Measurements from ENCODE around the gene TMEM123.

The TMEM123 gene

DNA sequence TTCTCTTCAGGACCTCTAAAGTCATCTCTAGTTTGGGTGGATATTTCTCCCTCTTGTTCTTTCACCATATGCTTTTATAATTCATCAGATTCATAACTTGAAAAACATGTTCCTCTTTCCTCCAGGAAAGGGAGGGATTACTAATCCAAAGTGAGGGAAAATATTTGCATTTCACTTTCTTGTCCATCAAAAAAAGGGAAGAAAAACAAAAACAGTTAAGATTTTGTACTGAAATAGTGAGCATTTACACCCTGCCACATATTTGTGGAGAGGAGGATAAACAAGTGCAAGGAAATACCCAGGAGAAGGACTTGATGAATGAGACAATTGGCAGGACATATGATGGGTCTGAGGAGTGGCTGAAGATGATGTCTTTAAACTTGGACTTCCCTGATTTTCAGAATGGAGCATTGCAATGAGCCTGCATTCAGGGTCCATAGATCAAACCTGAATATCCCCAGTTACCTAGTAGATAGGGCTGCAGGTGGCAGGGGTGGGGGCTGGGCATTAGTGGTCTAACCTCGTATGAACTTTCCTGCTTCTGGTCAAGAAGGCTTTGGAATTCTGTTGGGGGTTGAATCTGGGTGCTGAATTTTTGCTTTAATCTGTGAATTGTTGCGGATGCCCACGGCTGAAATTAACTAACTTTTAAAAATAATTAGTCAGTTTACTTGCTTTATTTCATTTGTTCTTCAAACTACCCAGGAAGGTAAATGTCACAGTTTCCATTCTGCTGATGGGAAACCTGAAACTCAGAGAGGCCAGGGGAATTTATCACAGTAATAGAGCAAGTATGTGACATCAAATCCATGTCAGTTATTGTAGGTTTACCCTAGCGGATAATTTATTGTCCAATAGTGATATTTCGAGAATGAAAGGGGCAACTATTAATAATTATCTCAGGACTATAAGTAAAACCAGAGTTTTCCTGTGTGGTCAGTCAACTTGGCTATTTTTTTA lies 36.9 kb upstream of the TMEM123 start:
- TF ChIP-seq TOX (CRISPR knock-in tag; IDR thresholded peaks at IDR 0.05; ENCODE audit: borderline replicate concordance) (no peak), TCF4 (CRISPR knock-in tag; IDR thresholded peaks at IDR 0.05; ENCODE audit: borderline replicate concordance) (no peak), OSR1 (CRISPR knock-in tag; IDR thresholded peaks at IDR 0.05) (no peak), ZFP3 (CRISPR knock-in tag; IDR thresholded peaks at IDR 0.05) (no peak)
- TF ChIP-seq, protein P1, sequence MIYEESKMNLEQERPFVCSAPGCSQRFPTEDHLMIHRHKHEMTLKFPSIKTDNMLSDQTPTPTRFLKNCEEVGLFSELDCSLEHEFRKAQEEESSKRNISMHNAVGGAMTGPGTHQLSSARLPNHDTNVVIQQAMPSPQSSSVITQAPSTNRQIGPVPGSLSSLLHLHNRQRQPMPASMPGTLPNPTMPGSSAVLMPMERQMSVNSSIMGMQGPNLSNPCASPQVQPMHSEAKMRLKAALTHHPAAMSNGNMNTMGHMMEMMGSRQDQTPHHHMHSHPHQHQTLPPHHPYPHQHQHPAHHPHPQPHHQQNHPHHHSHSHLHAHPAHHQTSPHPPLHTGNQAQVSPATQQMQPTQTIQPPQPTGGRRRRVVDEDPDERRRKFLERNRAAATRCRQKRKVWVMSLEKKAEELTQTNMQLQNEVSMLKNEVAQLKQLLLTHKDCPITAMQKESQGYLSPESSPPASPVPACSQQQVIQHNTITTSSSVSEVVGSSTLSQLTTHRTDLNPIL (CRISPR knock-in tag; IDR thresholded peaks at IDR 0.05; ENCODE audit: low read depth) = no peak
- TF ChIP-seq, protein P2, sequence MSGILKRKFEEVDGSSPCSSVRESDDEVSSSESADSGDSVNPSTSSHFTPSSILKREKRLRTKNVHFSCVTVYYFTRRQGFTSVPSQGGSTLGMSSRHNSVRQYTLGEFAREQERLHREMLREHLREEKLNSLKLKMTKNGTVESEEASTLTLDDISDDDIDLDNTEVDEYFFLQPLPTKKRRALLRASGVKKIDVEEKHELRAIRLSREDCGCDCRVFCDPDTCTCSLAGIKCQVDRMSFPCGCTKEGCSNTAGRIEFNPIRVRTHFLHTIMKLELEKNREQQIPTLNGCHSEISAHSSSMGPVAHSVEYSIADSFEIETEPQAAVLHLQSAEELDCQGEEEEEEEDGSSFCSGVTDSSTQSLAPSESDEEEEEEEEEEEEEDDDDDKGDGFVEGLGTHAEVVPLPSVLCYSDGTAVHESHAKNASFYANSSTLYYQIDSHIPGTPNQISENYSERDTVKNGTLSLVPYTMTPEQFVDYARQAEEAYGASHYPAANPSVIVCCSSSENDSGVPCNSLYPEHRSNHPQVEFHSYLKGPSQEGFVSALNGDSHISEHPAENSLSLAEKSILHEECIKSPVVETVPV (CRISPR knock-in tag; IDR thresholded peaks at IDR 0.05) = no peak

DNA sequence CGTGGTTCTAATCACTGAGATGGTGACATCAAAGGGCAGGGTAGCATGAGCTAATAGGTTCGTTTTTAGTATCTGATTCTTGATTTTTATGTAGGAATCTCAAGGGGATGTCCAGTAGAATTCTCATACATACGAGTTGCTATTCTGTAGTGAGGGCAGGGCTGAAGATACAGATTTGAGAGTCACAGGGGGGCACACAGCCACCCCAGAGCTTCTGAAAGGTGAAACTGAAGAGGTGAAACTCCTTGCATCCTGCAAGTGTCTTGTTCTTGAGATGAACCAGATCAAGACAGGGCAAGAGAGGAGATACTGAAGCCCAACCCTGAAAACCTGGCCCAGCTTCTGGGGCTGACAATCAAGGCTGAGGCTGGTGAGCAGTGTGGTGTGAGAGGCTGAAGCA lies 35.6 kb upstream of the TMEM123 start:
- no peak for ATAC-seq

More for the DNA sequence above, 36.9 kb upstream of the TMEM123 start:
- no peak for ATAC-seq

DNA sequence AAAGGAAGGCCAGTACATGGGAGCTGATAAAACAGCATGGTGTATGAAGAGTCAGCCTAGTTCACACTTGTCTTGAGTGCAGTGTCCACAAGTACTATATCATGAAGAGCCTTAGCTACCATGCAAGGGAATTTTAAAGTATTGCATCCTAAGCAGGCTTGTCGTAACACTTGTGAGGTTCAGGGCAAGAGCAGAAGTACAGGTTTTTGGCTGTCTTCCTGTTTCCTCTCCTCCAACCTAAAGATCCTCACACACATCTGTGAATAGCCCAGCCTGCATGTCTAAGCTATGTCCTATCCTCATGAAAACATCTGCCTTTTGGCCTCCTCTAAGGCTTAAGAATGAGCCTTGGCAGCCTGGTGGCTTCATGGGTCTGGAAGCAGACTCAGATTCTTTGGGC lies 34.6 kb upstream of the TMEM123 start:
- ATAC-seq = no peak
- no peak for TF ChIP-seq ZNF70 (CRISPR knock-in tag; IDR thresholded peaks at IDR 0.05)
- TF ChIP-seq ESRRG (CRISPR knock-in tag; IDR thresholded peaks at IDR 0.05) = no peak
- no peak for TF ChIP-seq BACH2 (CRISPR knock-in tag; IDR thresholded peaks at IDR 0.05; ENCODE audit: borderline replicate concordance)
- TF ChIP-seq ZNF8 (CRISPR knock-in tag; IDR thresholded peaks at IDR 0.05) = no peak
- TF ChIP-seq GLIS3 (CRISPR knock-in tag; IDR thresholded peaks at IDR 0.05) = no peak
- TF ChIP-seq TOX (CRISPR knock-in tag; IDR thresholded peaks at IDR 0.05; ENCODE audit: borderline replicate concordance) = no peak

More for the DNA sequence above, 35.6 kb upstream of the TMEM123 start:
- TF ChIP-seq TCF4 (CRISPR knock-in tag; IDR thresholded peaks at IDR 0.05; ENCODE audit: borderline replicate concordance) (no peak), ZFP30 (CRISPR knock-in tag; IDR thresholded peaks at IDR 0.05) (no peak), ZFP3 (CRISPR knock-in tag; IDR thresholded peaks at IDR 0.05) (no peak), ZNF70 (CRISPR knock-in tag; IDR thresholded peaks at IDR 0.05) (no peak), ARNTL (CRISPR knock-in tag; IDR thresholded peaks at IDR 0.05; ENCODE audit: borderline replicate concordance, low read depth) (no peak), SNAI2 (CRISPR knock-in tag; IDR thresholded peaks at IDR 0.05) (no peak)

DNA sequence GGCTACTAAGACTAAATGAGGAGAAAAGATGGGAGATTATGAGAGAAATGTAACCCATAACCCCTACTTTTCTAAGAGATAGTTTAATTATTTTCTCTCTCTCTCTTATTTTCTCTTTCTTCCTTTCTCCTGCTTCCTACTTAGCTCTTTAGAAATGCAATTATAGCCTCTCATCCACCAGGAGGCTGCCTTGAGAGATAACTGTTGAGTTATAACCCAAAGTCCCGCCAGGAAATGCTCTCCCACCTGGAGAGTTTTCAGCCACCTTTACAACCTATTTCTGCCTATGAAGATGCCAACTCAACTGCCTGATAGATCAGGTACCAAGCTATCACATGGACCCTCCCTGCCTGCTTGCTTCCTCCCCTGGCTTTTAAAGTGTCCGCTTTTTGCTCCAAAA lies 34.0 kb upstream of the TMEM123 start:
- no peak for TF ChIP-seq ISL1 (CRISPR knock-in tag; IDR thresholded peaks at IDR 0.05)
- no peak for TF ChIP-seq ESRRG (CRISPR knock-in tag; IDR thresholded peaks at IDR 0.05)
- no peak for TF ChIP-seq TCF4 (CRISPR knock-in tag; IDR thresholded peaks at IDR 0.05; ENCODE audit: borderline replicate concordance)
- TF ChIP-seq, protein P1 (CRISPR knock-in tag; IDR thresholded peaks at IDR 0.05; ENCODE audit: low read depth) = no peak
- TF ChIP-seq ZNF8 (CRISPR knock-in tag; IDR thresholded peaks at IDR 0.05) = no peak
- no peak for TF ChIP-seq BACH2 (CRISPR knock-in tag; IDR thresholded peaks at IDR 0.05; ENCODE audit: borderline replicate concordance)
- TF ChIP-seq, protein P3, sequence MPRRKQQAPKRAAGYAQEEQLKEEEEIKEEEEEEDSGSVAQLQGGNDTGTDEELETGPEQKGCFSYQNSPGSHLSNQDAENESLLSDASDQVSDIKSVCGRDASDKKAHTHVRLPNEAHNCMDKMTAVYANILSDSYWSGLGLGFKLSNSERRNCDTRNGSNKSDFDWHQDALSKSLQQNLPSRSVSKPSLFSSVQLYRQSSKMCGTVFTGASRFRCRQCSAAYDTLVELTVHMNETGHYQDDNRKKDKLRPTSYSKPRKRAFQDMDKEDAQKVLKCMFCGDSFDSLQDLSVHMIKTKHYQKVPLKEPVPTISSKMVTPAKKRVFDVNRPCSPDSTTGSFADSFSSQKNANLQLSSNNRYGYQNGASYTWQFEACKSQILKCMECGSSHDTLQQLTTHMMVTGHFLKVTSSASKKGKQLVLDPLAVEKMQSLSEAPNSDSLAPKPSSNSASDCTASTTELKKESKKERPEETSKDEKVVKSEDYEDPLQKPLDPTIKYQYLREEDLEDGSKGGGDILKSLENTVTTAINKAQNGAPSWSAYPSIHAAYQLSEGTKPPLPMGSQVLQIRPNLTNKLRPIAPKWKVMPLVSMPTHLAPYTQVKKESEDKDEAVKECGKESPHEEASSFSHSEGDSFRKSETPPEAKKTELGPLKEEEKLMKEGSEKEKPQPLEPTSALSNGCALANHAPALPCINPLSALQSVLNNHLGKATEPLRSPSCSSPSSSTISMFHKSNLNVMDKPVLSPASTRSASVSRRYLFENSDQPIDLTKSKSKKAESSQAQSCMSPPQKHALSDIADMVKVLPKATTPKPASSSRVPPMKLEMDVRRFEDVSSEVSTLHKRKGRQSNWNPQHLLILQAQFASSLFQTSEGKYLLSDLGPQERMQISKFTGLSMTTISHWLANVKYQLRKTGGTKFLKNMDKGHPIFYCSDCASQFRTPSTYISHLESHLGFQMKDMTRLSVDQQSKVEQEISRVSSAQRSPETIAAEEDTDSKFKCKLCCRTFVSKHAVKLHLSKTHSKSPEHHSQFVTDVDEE (CRISPR knock-in tag; IDR thresholded peaks at IDR 0.05) = no peak
- TF ChIP-seq ZNF70 (CRISPR knock-in tag; IDR thresholded peaks at IDR 0.05) = no peak
- TF ChIP-seq ZNF565 (CRISPR knock-in tag; conservative IDR thresholded peaks at IDR 0.05; ENCODE audit: low read depth) = no peak
- no peak for TF ChIP-seq ARNTL (CRISPR knock-in tag; IDR thresholded peaks at IDR 0.05; ENCODE audit: borderline replicate concordance, low read depth)
- TF ChIP-seq ZFP3 (CRISPR knock-in tag; IDR thresholded peaks at IDR 0.05) = no peak
- no peak for TF ChIP-seq RARB (CRISPR knock-in tag; IDR thresholded peaks at IDR 0.05)
- TF ChIP-seq GLIS3 (CRISPR knock-in tag; IDR thresholded peaks at IDR 0.05) = no peak
- no peak for TF ChIP-seq PPARA (CRISPR knock-in tag; IDR thresholded peaks at IDR 0.05; ENCODE audit: borderline replicate concordance)
- TF ChIP-seq TOX (CRISPR knock-in tag; IDR thresholded peaks at IDR 0.05; ENCODE audit: borderline replicate concordance) = no peak
- TF ChIP-seq SNAI2 (CRISPR knock-in tag; IDR thresholded peaks at IDR 0.05) = no peak
- TF ChIP-seq ZFP30 (CRISPR knock-in tag; IDR thresholded peaks at IDR 0.05) = no peak
- TF ChIP-seq, protein P2 (CRISPR knock-in tag; IDR thresholded peaks at IDR 0.05) = no peak
- TF ChIP-seq, protein P4, sequence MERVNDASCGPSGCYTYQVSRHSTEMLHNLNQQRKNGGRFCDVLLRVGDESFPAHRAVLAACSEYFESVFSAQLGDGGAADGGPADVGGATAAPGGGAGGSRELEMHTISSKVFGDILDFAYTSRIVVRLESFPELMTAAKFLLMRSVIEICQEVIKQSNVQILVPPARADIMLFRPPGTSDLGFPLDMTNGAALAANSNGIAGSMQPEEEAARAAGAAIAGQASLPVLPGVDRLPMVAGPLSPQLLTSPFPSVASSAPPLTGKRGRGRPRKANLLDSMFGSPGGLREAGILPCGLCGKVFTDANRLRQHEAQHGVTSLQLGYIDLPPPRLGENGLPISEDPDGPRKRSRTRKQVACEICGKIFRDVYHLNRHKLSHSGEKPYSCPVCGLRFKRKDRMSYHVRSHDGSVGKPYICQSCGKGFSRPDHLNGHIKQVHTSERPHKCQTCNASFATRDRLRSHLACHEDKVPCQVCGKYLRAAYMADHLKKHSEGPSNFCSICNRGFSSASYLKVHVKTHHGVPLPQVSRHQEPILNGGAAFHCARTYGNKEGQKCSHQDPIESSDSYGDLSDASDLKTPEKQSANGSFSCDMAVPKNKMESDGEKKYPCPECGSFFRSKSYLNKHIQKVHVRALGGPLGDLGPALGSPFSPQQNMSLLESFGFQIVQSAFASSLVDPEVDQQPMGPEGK (CRISPR knock-in tag; IDR thresholded peaks at IDR 0.05; ENCODE audit: borderline replicate concordance) = no peak

More for the DNA sequence above, 34.0 kb upstream of the TMEM123 start:
- no peak for ATAC-seq
